SK-N-SH (cell line): ENCODE measurements around the gene AMDHD2.

Experiments used
- EP300 ChIP-seq, 2 experiments: IDR thresholded peaks; 2 replicates each; pipeline versions ENCODE4 v1.4.0 to v1.6.1; 2012; ENCODE audit warnings: borderline replicate concordance in 1 of 2, low read depth in 1 of 2, low read length in 1 of 2
- EZH2phosphoT487 ChIP-seq: fragments of 200-600 bp; sonication (generic); IDR thresholded peaks from 2 replicates; pipeline ENCODE4 v1.6.1; 2017; ENCODE audit warnings: low read depth, mixed run types, mild to moderate bottlenecking, antibody characterized with exemption, moderate library complexity, borderline replicate concordance
- FOXJ3 ChIP-seq: sonication (generic); formaldehyde crosslinking; IDR thresholded peaks from 2 replicates; pipeline ENCODE4 v1.5.1; 2020; ENCODE audit warnings: mild to moderate bottlenecking, missing genetic modification reagents
- MAX ChIP-seq: IDR thresholded peaks from 2 replicates; pipeline ENCODE4 v1.4.0; 2012; ENCODE audit warnings: low read depth
- MXI1 ChIP-seq: IDR thresholded peaks from 2 replicates; pipeline ENCODE4 v1.6.1; 2012; ENCODE audit warnings: mild to moderate bottlenecking, low read depth, low read length, improper control_type of control experiment
- POLR2AphosphoS5 ChIP-seq: IDR thresholded peaks from 2 replicates; pipeline ENCODE4 v1.6.1; 2012; ENCODE audit warnings: low read depth, low read length
- RFX5 ChIP-seq: IDR thresholded peaks from 2 replicates; pipeline ENCODE4 v1.6.1; 2012; ENCODE audit warnings: mild to moderate bottlenecking, improper control_type of control experiment, low read length
- RXRA ChIP-seq: IDR thresholded peaks from 2 replicates; pipeline ENCODE4 v1.4.0; 2012; ENCODE audit warnings: low read depth, mild to moderate bottlenecking, borderline replicate concordance
- TAF1 ChIP-seq: IDR thresholded peaks from 2 replicates; pipeline ENCODE4 v1.6.1; 2012; ENCODE audit warnings: low read depth, mild to moderate bottlenecking, low read length, moderate library complexity, borderline replicate concordance
- TF ChIP-seq, protein P1 (sequence below): fragments of 200-600 bp; sonication (generic); IDR thresholded peaks from 2 replicates; pipeline ENCODE4 v1.6.1; 2017; ENCODE audit warnings: antibody characterized with exemption, mild to moderate bottlenecking, moderate library complexity
- TF ChIP-seq, protein P2 (sequence below): fragments of 150-350 bp; IDR thresholded peaks from 2 replicates; pipeline ENCODE4 v1.6.1; 2017; ENCODE audit warnings: antibody characterized with exemption, low read length, low read depth, borderline replicate concordance

DNA sequence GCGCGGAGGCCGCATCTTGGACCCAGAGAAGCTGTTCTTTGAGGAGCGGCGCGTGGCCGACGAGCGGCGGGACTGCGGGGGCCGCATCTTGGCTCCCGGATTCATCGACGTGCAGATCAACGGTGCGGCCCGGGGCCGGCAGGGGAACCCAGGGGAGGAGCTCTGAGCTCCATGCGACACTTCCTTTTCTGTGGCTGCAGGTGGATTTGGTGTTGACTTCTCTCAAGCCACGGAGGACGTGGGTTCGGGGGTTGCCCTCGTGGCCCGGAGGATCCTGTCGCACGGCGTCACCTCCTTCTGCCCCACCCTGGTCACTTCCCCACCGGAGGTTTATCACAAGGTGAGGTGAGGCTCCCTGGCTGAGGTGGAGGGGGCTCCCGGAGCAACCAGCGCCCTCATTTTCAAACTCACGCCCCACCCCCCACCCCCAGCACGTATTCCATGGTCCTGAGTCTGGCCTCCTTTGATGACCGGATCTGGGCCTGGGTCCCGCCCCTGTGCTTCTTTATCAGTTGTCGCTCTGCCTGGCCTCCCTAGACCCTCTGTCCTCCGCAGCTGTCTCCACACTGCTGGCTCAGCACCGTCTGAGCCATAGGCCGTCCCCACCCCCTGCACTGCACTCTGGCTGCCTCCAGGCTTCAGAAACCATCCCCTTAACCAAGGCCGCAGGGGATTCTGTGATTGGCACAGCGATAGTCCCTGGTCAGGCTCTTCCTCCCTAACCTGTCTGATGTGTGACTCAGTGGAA, 787 bp downstream of the AMDHD2 start:
- TF ChIP-seq RFX5, result no peak
- TF ChIP-seq, protein P1, sequence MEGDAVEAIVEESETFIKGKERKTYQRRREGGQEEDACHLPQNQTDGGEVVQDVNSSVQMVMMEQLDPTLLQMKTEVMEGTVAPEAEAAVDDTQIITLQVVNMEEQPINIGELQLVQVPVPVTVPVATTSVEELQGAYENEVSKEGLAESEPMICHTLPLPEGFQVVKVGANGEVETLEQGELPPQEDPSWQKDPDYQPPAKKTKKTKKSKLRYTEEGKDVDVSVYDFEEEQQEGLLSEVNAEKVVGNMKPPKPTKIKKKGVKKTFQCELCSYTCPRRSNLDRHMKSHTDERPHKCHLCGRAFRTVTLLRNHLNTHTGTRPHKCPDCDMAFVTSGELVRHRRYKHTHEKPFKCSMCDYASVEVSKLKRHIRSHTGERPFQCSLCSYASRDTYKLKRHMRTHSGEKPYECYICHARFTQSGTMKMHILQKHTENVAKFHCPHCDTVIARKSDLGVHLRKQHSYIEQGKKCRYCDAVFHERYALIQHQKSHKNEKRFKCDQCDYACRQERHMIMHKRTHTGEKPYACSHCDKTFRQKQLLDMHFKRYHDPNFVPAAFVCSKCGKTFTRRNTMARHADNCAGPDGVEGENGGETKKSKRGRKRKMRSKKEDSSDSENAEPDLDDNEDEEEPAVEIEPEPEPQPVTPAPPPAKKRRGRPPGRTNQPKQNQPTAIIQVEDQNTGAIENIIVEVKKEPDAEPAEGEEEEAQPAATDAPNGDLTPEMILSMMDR, result no peak; the same call in 1 of the 2 replicates
- TF ChIP-seq MAX, result no peak
- no peak for TF ChIP-seq MXI1
- TF ChIP-seq POLR2AphosphoS5, result no peak
- TF ChIP-seq FOXJ3, result no peak
- TF ChIP-seq EP300 (IDR thresholded peaks at IDR 0.05; ENCODE audit: borderline replicate concordance in 1 of 2, low read depth in 1 of 2, low read length in 1 of 2), result no peak
- no peak for TF ChIP-seq TAF1
- TF ChIP-seq EZH2phosphoT487, result no peak
- TF ChIP-seq RXRA, result no peak
- TF ChIP-seq, protein P2, sequence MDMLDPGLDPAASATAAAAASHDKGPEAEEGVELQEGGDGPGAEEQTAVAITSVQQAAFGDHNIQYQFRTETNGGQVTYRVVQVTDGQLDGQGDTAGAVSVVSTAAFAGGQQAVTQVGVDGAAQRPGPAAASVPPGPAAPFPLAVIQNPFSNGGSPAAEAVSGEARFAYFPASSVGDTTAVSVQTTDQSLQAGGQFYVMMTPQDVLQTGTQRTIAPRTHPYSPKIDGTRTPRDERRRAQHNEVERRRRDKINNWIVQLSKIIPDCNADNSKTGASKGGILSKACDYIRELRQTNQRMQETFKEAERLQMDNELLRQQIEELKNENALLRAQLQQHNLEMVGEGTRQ, result no peak
